ENCODE data around the gene RPUSD1. TPM values are rescaled to one million over a fixed set of nuclear protein-coding genes. Genes with fewer than 3 reads are reported as not detected.

The RPUSD1 gene
- total RNA-seq, 1 donor from 2014 or later: 14.2 TPM

DNA sequence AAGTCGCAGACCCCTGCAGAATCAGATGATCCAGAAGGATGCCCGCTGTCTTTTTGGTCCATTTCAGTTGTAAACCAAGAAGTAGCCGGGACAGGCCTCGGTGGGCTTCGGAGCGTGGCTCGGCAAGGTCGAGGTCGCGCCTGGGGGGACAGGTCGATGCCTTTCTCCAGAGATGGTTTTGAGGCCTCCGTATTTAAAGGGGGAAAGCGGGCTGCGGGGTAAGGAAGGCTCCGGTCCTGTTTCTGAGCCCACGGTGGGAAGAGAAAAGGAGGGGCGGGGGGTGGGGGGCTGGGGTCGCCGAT lies 19.9 kb upstream of the RPUSD1 start:
- H3K4me1 ChIP-seq: no peaks in the 10 kb centered on the region
- H3K27me3 ChIP-seq: peaks cover 13% of the 10 kb centered on the region
- no peaks in the 10 kb centered on the region for H3K36me3 ChIP-seq
- H3K4me3 ChIP-seq: peak overlapping the region; percentile 94
- H3K27ac ChIP-seq: peak overlapping the region; percentile 97
- no peak for ATAC-seq
- DNase-seq: no peak
- H3K9me3 ChIP-seq: no peaks in the 10 kb centered on the region
- TF ChIP-seq, protein P1, sequence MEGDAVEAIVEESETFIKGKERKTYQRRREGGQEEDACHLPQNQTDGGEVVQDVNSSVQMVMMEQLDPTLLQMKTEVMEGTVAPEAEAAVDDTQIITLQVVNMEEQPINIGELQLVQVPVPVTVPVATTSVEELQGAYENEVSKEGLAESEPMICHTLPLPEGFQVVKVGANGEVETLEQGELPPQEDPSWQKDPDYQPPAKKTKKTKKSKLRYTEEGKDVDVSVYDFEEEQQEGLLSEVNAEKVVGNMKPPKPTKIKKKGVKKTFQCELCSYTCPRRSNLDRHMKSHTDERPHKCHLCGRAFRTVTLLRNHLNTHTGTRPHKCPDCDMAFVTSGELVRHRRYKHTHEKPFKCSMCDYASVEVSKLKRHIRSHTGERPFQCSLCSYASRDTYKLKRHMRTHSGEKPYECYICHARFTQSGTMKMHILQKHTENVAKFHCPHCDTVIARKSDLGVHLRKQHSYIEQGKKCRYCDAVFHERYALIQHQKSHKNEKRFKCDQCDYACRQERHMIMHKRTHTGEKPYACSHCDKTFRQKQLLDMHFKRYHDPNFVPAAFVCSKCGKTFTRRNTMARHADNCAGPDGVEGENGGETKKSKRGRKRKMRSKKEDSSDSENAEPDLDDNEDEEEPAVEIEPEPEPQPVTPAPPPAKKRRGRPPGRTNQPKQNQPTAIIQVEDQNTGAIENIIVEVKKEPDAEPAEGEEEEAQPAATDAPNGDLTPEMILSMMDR (IDR thresholded peaks at IDR 0.05): no peak
- intact Hi-C loops (cut with DNase I): no loop called here

DNA sequence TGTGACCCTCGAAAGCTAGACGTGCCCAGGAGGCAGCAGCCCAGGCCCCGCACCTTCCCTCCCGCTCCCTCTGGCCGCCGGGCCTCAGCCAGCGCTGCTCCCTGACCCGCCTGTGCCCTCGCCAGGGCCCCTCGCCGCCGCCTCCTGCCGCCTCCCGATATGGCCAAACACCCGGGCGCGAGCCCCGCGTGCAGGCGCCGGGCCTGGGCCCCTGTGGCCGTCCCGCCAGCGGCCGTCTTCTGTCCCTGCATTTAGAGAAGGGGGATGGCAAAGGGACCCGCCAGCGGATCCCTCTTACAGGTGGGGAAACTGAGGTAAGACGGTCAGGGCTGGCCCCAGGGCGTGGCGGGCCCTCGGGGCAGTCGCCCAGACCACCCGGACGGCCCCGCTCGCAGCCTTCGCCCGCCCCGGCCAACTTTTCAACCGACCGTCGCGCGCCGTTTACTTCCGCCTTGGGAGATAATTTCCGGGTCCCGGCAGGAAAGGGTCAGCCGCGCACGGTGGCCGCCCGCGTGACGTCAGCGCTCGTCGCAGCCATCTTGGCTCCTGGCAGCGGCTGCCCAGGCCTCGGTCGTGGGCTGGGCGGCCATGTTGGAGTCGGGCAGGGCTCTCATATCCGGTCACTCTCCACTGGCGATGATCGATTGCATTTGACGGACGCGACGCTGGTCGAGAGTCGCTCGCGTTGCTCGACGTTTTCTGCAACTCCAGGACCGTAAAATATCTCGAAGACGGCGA lies 19.3 kb upstream of the RPUSD1 start:
- Histone ChIP-seq H3K4me1 (no peaks in the 10 kb centered on the region), H3K27me3 (peaks cover 8% of the 10 kb centered on the region), H3K4me3 (peak overlapping the region; percentile 94), H3K9me3 (no peaks in the 10 kb centered on the region), H3K27ac (peak overlapping the region; percentile 97), H3K36me3 (no peaks in the 10 kb centered on the region)
- peak; percentile 97 for ATAC-seq
- peak; percentile 97 for DNase-seq
- intact Hi-C loops (cut with DNase I): no loop called here
- TF ChIP-seq, protein P1 (IDR thresholded peaks at IDR 0.05): no peak

DNA sequence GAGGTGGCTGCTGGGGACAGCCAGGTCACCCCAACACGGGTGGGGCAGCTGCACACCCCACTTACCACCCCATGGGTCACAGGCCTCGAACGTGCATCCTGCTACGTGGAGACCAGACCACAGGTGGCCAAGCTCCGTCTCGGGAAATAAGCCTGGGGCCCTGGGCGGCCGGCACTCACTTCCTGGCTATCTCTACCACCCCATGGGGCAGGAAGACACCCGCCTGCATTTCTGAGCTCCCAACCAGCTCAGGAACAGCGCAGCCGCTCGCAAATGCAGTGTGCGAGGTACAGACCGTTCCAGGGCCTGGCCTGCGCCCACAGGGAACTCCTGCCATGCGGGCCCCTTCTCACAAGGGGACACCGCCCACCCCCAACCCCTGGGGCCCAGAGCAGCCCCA lies 17.3 kb upstream of the RPUSD1 start:
- H3K27ac ChIP-seq: no peak overlapping the region
- H3K36me3 ChIP-seq: no peaks in the 10 kb centered on the region
- H3K9me3 ChIP-seq: no peaks in the 10 kb centered on the region
- intact Hi-C loops (cut with DNase I): no loop called here
- ATAC-seq (no peak), DNase-seq (no peak)
- TF ChIP-seq, protein P1 (IDR thresholded peaks at IDR 0.05): no peak
- peaks cover 17% of the 10 kb centered on the region for H3K27me3 ChIP-seq
- no peaks in the 10 kb centered on the region for H3K4me1 ChIP-seq
- no peak overlapping the region for H3K4me3 ChIP-seq

DNA sequence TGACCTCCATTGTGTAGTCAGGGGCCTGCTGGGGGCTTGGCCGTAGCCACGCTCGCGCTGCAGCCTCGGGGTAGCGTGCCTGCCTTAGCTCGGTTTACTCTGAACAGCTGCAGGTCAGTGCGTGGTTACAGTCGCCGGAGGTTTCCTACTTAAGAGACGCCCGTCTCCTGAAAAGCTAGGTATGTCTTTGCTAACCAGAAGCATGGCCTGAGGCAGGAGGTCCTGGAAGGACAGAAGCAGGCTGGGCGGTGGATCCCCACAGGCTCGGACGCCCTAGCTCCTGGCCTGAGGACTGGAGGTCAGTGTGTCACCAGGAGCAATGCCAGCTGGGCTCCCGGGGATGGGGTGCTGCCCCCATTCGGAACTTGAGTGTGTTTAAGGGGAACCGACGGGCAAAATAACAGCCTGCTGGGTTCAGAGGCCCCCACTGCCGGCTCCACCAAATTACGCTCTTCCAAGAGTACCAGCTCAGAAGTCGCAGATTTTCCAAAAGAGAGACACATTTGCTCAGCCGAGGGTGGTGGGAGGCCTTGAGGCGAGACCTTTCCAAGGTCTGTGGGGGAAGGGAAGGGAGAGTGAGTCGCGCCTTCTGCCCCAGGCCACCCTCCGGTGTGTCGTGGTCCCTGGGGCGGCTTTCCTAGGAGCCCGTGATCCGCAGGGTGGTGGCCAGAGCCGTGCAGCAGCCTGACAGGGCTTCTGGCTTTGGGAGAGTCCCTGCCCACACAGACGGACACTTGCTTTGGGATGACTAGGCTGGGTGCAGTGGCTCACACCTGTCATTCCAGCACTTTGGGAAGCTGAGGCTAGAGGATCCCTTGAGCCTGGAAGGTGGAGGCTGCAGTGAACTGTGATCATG lies 16.2 kb upstream of the RPUSD1 start:
- Histone ChIP-seq H3K9me3 (no peaks in the 10 kb centered on the region), H3K27ac (no peak overlapping the region), H3K36me3 (no peaks in the 10 kb centered on the region), H3K4me3 (no peak overlapping the region), H3K27me3 (peaks cover 28% of the 10 kb centered on the region), H3K4me1 (no peaks in the 10 kb centered on the region)
- TF ChIP-seq, protein P1 (IDR thresholded peaks at IDR 0.05): no peak
- ATAC-seq: no peak
- DNase-seq: no peak
- intact Hi-C loops (cut with DNase I): no loop called here

- Histone ChIP-seq H3K4me3 (no peak overlapping the region), H3K27ac (no peak overlapping the region), H3K27me3 (peaks cover 35% of the 10 kb centered on the region), H3K4me1 (no peaks in the 10 kb centered on the region), H3K36me3 (no peaks in the 10 kb centered on the region), H3K9me3 (no peaks in the 10 kb centered on the region)
- ATAC-seq (no peak), DNase-seq (no peak)
- TF ChIP-seq, protein P1 (IDR thresholded peaks at IDR 0.05): no peak
- intact Hi-C loops (cut with DNase I): no loop called here
Observed at GRCh38 chr16:803754-804080, 15.5 kb upstream of the RPUSD1 start.
